ENCODE measurements around the gene PKD2. TPM values are rescaled to one million over a fixed set of nuclear protein-coding genes. Genes with fewer than 3 reads are reported as not detected.

The PKD2 gene
- total and polyA plus RNA-seq, 2 of the 13 experiments (the other 11 are each of a cell fraction or from before 2014, with no cell fraction given) = 5.6 to 9.1 TPM

- TF ChIP-seq FOSL1 (CRISPR knock-in tag; IDR thresholded peaks at IDR 0.05; ENCODE audit: borderline replicate concordance) (no peak), ZNF772 (CRISPR knock-in tag; IDR thresholded peaks at IDR 0.05) (0 out of 2 replicates have a peak, but pooled peaks have one; percentile 30), RBM39 (IDR thresholded peaks at IDR 0.05; ENCODE audit: low read depth, low read length, poor library complexity, severe bottlenecking) (no peak), FOSL2 (CRISPR knock-in tag; IDR thresholded peaks at IDR 0.05) (peak; percentile 38), ZNF670 (CRISPR knock-in tag; IDR thresholded peaks at IDR 0.05; ENCODE audit: borderline replicate concordance) (no peak), ZNF230 (CRISPR knock-in tag; IDR thresholded peaks at IDR 0.05) (no peak), NFKBIZ (CRISPR knock-in tag; IDR thresholded peaks at IDR 0.05) (0 out of 2 replicates have a peak, but pooled peaks have one; percentile 21), ZNF687 (CRISPR knock-in tag; IDR thresholded peaks at IDR 0.05) (peak; percentile 40), ZNF282 (IDR thresholded peaks at IDR 0.05; ENCODE audit: partially characterized antibody) (no peak), ATF7-NPFF (CRISPR knock-in tag; IDR thresholded peaks at IDR 0.05; ENCODE audit: low read depth) (no peak), YEATS2 (CRISPR knock-in tag; IDR thresholded peaks at IDR 0.05; ENCODE audit: borderline replicate concordance) (peak; percentile 33; the same call in 1 of the 2 replicates), ELF3 (CRISPR knock-in tag; IDR thresholded peaks at IDR 0.05) (0 out of 2 replicates have a peak, but pooled peaks have one; percentile 33)
- TF ChIP-seq, protein P1, sequence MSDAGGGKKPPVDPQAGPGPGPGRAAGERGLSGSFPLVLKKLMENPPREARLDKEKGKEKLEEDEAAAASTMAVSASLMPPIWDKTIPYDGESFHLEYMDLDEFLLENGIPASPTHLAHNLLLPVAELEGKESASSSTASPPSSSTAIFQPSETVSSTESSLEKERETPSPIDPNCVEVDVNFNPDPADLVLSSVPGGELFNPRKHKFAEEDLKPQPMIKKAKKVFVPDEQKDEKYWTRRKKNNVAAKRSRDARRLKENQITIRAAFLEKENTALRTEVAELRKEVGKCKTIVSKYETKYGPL (CRISPR knock-in tag; IDR thresholded peaks at IDR 0.05) = no peak
- TF ChIP-seq, protein P2, sequence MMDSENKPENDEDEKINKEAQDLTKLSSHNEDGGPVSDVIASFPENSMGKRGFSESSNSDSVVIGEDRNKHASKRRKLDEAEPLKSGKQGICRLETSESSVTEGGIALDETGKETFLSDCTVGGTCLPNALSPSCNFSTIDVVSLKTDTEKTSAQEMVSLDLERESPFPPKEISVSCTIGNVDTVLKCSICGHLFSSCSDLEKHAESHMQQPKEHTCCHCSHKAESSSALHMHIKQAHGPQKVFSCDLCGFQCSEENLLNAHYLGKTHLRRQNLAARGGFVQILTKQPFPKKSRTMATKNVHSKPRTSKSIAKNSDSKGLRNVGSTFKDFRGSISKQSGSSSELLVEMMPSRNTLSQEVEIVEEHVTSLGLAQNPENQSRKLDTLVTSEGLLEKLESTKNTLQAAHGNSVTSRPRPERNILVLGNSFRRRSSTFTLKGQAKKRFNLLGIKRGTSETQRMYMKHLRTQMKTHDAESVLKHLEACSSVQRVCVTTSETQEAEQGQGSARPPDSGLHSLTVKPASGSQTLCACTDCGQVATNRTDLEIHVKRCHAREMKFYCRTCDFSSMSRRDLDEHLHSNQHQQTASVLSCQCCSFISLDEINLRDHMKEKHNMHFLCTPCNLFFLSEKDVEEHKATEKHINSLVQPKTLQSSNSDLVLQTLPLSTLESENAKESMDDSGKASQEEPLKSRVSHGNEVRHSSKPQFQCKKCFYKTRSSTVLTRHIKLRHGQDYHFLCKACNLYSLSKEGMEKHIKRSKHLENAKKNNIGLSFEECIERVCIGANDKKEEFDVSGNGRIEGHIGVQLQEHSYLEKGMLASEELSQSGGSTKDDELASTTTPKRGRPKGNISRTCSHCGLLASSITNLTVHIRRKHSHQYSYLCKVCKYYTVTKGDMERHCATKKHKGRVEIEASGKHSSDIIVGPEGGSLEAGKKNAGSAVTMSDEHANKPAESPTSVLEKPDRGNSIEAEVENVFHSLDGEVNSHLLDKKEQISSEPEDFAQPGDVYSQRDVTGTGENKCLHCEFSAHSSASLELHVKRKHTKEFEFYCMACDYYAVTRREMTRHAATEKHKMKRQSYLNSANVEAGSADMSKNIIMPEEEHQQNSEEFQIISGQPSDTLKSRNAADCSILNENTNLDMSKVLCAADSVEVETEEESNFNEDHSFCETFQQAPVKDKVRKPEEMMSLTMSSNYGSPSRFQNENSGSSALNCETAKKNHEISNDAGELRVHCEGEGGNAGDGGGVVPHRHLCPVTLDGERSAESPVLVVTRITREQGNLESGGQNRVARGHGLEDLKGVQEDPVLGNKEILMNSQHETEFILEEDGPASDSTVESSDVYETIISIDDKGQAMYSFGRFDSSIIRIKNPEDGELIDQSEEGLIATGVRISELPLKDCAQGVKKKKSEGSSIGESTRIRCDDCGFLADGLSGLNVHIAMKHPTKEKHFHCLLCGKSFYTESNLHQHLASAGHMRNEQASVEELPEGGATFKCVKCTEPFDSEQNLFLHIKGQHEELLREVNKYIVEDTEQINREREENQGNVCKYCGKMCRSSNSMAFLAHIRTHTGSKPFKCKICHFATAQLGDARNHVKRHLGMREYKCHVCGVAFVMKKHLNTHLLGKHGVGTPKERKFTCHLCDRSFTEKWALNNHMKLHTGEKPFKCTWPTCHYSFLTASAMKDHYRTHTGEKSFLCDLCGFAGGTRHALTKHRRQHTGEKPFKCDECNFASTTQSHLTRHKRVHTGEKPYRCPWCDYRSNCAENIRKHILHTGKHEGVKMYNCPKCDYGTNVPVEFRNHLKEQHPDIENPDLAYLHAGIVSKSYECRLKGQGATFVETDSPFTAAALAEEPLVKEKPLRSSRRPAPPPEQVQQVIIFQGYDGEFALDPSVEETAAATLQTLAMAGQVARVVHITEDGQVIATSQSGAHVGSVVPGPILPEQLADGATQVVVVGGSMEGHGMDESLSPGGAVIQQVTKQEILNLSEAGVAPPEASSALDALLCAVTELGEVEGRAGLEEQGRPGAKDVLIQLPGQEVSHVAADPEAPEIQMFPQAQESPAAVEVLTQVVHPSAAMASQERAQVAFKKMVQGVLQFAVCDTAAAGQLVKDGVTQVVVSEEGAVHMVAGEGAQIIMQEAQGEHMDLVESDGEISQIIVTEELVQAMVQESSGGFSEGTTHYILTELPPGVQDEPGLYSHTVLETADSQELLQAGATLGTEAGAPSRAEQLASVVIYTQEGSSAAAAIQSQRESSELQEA (CRISPR knock-in tag; IDR thresholded peaks at IDR 0.05; ENCODE audit: not compliant biosample characterization) = no peak
Observed at GRCh38 chr4:87985097-87985886, 22.1 kb upstream of the PKD2 start (continued).

Measured in HepG2 (cell line).